Measurements from ENCODE around the gene CLDND1. TPM values are rescaled to one million over a fixed set of nuclear protein-coding genes. Genes with fewer than 3 reads are reported as not detected.

Gene CLDND1
- total and polyA plus RNA-seq, 8 donors: 20.6 to 161 (median 75.7) TPM

- Histone ChIP-seq H3K36me3 (peaks cover 0 to 5% (median 2%) of the 10 kb centered on the region in 4 donors), H3K27me3 (no peaks in the 10 kb centered on the region), H3K4me1 (no peaks in the 10 kb centered on the region), H3K27ac (no peak overlapping the region), H3K9me3 (no peaks in the 10 kb centered on the region), H3K4me3 (no peak overlapping the region)
- 64 to 73% (median 73%) methylated on average over 5 of the region's 5 CpGs for WGBS, 5 donors
- no peak for DNase-seq
- intact Hi-C loops (cut with DNase I; ENCODE audit: low total_unique reads): no loop called here
- no peak for TF ChIP-seq EP300 (IDR thresholded peaks at IDR 0.05)
- no peak for TF ChIP-seq POLR2AphosphoS5 (IDR thresholded peaks at IDR 0.05)
- TF ChIP-seq CTCF (IDR thresholded peaks at IDR 0.05): no peak
Observed at GRCh38 chr3:98501863-98502576, 20.7 kb downstream of the CLDND1 start.

- TF ChIP-seq CTCF (IDR thresholded peaks at IDR 0.05): no peak
- TF ChIP-seq POLR2A (IDR thresholded peaks at IDR 0.05): no peak
- no peak for TF ChIP-seq POLR2AphosphoS5 (IDR thresholded peaks at IDR 0.05)
- no peak for TF ChIP-seq EP300 (IDR thresholded peaks at IDR 0.05)
- no peak for DNase-seq
- Histone ChIP-seq H3K9me3 (no peaks in the 10 kb centered on the region), H3K4me3 (no peak overlapping the region), H3K4me1 (no peaks in the 10 kb centered on the region), H3K36me3 (peaks cover 0 to 5% (median under 1%) of the 10 kb centered on the region in 4 donors), H3K27ac (no peak overlapping the region), H3K27me3 (no peaks in the 10 kb centered on the region)
- intact Hi-C loops (cut with DNase I; ENCODE audit: low total_unique reads): no loop called here
- WGBS, 5 donors: 75 to 90% (median 84%) methylated on average over 4 of the region's 4 CpGs
Observed at GRCh38 chr3:98501270-98501669, 21.4 kb downstream of the CLDND1 start.

- DNase-seq: no peak
- no peaks in the 10 kb centered on the region for H3K4me1 ChIP-seq
- H3K27ac ChIP-seq: no peak overlapping the region
- H3K4me3 ChIP-seq: no peak overlapping the region
- intact Hi-C loops (cut with DNase I; ENCODE audit: low total_unique reads): no loop called here
- H3K9me3 ChIP-seq: no peaks in the 10 kb centered on the region
- WGBS, 5 donors: 78 to 92% (median 85%) methylated on average over 4 of the region's 4 CpGs
- H3K36me3 ChIP-seq: peaks cover 0 to 5% (median 0%) of the 10 kb centered on the region in 4 donors
- no peak for TF ChIP-seq POLR2AphosphoS5 (IDR thresholded peaks at IDR 0.05)
- TF ChIP-seq EP300 (IDR thresholded peaks at IDR 0.05): no peak
- no peak for TF ChIP-seq CTCF (IDR thresholded peaks at IDR 0.05)
- TF ChIP-seq POLR2A (IDR thresholded peaks at IDR 0.05): no peak
- no peaks in the 10 kb centered on the region for H3K27me3 ChIP-seq
Observed at GRCh38 chr3:98500019-98500418, 22.7 kb downstream of the CLDND1 start.

- H3K36me3 ChIP-seq: no peaks in the 10 kb centered on the region
- WGBS, 5 donors: 68 to 83% (median 78%) methylated on average over 2 of the region's 2 CpGs
- DNase-seq: no peak
- H3K27me3 ChIP-seq: no peaks in the 10 kb centered on the region
- no peaks in the 10 kb centered on the region for H3K9me3 ChIP-seq
- H3K27ac ChIP-seq: no peak within 1 kb of the TSS
- intact Hi-C loops (cut with DNase I; ENCODE audit: low total_unique reads): no loop called here
- H3K4me3 ChIP-seq: no peak within 1 kb of the TSS
- no peaks in the 10 kb centered on the region for H3K4me1 ChIP-seq
- no peak for TF ChIP-seq POLR2A (IDR thresholded peaks at IDR 0.05)
- TF ChIP-seq CTCF (IDR thresholded peaks at IDR 0.05): no peak
- TF ChIP-seq EP300 (IDR thresholded peaks at IDR 0.05): no peak
- no peak for TF ChIP-seq POLR2AphosphoS5 (IDR thresholded peaks at IDR 0.05)
Observed at GRCh38 chr3:98497381-98497780, 25.3 kb downstream of the CLDND1 start, which contains the start of gene OR5K2. Gene OR5K2 (plus strand): TSS chr3:98497681. CDS start chr3:98497681, 0 bp downstream.

Measured in stomach (tissue), 9 donors.